Stimulated activated naive CD8-positive, alpha-beta T cell treated with anti-CD3 and anti-CD28 coated beads, Interleukin-15, Interleukin-2, amounts not matched to agents 100 U/mL and 50 U/mL, for 24 hours (primary cell): ENCODE data around the gene WWC1.
"Not testable (repeated sequence)": the region's sequence is repeated elsewhere in the genome, so short reads cannot be mapped to it uniquely, and the experiment has no call there.

ENCODE experiments used
- ATAC-seq: fragments of 150-1000 bp; cut with Tn5 transposase; one replicate; pipeline ENCODE4 v1.10.0; 2021
- DNase-seq: peaks from one replicate; pipeline ENCODE4 v3.0.0; 2021

WWC1 gene

GRCh38 chr5:168310541-168310940, 19.1 kb downstream of the WWC1 start:
- DNase-seq: not testable (repeated sequence)

GRCh38 chr5:168311061-168311566, 19.7 kb downstream of the WWC1 start:
- no peak for ATAC-seq

More at GRCh38 chr5:168310541-168310940, 19.1 kb downstream of the WWC1 start:
- not testable (repeated sequence) for ATAC-seq

GRCh38 chr5:168312606-168313295, 21.3 kb downstream of the WWC1 start:
- ATAC-seq: no peak

More at GRCh38 chr5:168311061-168311566, 19.7 kb downstream of the WWC1 start:
- DNase-seq: no peak

GRCh38 chr5:168313596-168314204, 22.3 kb downstream of the WWC1 start:
- ATAC-seq: no peak
- DNase-seq: no peak

More at GRCh38 chr5:168312606-168313295, 21.3 kb downstream of the WWC1 start:
- no peak for DNase-seq

GRCh38 chr5:168314735-168315411, 23.4 kb downstream of the WWC1 start:
- no peak for DNase-seq
- ATAC-seq: no peak

- no peak for ATAC-seq
- no peak for DNase-seq
These were observed 24.1 kb downstream of the WWC1 start for GRCh38 chr5:168315416-168316138.

GRCh38 chr5:168316139-168316578, 24.7 kb downstream of the WWC1 start:
- no peak for ATAC-seq
- no peak for DNase-seq

GRCh38 chr5:168317096-168317520, 25.7 kb downstream of the WWC1 start:
- ATAC-seq (no peak), DNase-seq (no peak)

GRCh38 chr5:168317521-168318147, 26.2 kb downstream of the WWC1 start:
- DNase-seq: no peak
- ATAC-seq: no peak

GRCh38 chr5:168318240-168318639, 26.8 kb downstream of the WWC1 start:
- DNase-seq (no peak), ATAC-seq (no peak)

- ATAC-seq (no peak), DNase-seq (no peak)
These were observed 28.3 kb downstream of the WWC1 start for GRCh38 chr5:168319774-168320173.

- DNase-seq (no peak), ATAC-seq (no peak)
These were observed 29.4 kb downstream of the WWC1 start for GRCh38 chr5:168320805-168321204.

- ATAC-seq (no peak), DNase-seq (no peak)
These were observed 33.6 kb downstream of the WWC1 start for GRCh38 chr5:168324859-168325630.

GRCh38 chr5:168327019-168327421, 35.6 kb downstream of the WWC1 start:
- DNase-seq: no peak
- no peak for ATAC-seq

- DNase-seq: no peak
These were observed 36.0 kb downstream of the WWC1 start for GRCh38 chr5:168327451-168327850.

GRCh38 chr5:168327994-168328393, 36.5 kb downstream of the WWC1 start:
- no peak for DNase-seq
- ATAC-seq: no peak

More at GRCh38 chr5:168327451-168327850, 36.0 kb downstream of the WWC1 start:
- no peak for ATAC-seq

- ATAC-seq: no peak
- no peak for DNase-seq
These were observed 37.4 kb downstream of the WWC1 start for GRCh38 chr5:168328814-168329213.

GRCh38 chr5:168329302-168329701, 37.9 kb downstream of the WWC1 start:
- DNase-seq (no peak), ATAC-seq (no peak)

GRCh38 chr5:168332042-168332441, 40.6 kb downstream of the WWC1 start:
- ATAC-seq: no peak
- DNase-seq: no peak

GRCh38 chr5:168334280-168334679, 42.8 kb downstream of the WWC1 start:
- DNase-seq: no peak
- ATAC-seq: no peak

- ATAC-seq (no peak), DNase-seq (no peak)
These were observed 43.2 kb downstream of the WWC1 start for GRCh38 chr5:168334695-168335094.
